ENCODE measurements around the gene MTA1.

DNA sequence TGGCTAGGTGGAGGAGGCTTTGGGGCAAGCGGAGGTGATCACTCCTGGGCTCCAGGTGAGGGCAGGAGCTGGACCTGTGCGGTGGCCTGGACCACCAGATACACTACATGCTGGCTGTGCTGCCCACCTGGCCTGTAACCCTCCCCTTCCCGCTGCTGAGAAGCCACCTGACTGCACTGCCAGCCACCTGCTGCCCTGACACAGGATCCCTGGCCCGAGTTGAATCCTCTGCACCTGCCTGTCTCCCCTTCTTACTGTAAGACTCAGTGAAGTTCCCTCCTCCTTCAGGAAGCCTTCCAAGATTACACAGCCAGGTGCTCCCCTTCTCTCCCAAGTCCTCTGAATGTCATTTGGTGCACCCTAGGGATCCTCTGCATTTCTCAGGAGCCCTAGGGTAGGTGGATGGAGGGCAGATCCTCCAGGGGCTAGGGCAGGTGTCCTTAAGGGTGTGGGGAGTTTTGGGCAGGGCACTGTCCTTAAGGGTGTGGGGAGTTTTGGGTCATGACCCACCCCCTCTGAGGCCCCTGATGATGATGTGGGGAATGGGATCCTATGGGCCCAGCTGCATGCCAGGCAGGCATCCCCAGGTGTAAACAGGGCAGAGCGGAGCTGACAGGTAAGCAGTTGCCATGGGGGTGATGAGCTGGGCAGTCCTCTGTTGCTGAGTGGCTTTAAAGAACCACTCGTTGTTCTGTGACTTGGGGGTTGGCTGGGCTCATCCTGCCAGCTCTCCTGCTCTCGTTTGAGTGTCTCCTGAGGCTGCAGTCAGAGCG is 6.7 kb upstream of the MTA1 start:
- TF ChIP-seq, protein P1, sequence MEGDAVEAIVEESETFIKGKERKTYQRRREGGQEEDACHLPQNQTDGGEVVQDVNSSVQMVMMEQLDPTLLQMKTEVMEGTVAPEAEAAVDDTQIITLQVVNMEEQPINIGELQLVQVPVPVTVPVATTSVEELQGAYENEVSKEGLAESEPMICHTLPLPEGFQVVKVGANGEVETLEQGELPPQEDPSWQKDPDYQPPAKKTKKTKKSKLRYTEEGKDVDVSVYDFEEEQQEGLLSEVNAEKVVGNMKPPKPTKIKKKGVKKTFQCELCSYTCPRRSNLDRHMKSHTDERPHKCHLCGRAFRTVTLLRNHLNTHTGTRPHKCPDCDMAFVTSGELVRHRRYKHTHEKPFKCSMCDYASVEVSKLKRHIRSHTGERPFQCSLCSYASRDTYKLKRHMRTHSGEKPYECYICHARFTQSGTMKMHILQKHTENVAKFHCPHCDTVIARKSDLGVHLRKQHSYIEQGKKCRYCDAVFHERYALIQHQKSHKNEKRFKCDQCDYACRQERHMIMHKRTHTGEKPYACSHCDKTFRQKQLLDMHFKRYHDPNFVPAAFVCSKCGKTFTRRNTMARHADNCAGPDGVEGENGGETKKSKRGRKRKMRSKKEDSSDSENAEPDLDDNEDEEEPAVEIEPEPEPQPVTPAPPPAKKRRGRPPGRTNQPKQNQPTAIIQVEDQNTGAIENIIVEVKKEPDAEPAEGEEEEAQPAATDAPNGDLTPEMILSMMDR (IDR thresholded peaks at IDR 0.05): no peak
- TF ChIP-seq POLR2A (IDR thresholded peaks at IDR 0.05) (no peak), POLR2AphosphoS5 (IDR thresholded peaks at IDR 0.05) (no peak)

All from stomach (tissue), 4 donors.